ENCODE results near the gene HCFC1R1.

HCFC1R1 gene

DNA sequence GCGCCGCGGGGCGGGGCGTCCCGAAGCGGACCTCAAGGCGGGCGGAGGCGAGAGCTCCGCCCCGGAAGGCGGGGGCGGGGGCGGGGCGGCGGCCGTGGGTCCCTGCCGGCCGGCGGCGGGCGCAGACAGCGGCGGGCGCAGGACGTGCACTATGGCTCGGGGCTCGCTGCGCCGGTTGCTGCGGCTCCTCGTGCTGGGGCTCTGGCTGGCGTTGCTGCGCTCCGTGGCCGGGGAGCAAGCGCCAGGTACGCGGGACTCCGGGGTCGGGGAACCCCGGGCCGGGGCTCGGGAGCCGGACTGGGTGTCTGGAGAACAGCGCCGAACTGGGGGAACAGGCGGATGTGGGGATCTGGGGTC lies 3.5 kb downstream of the HCFC1R1 start, which contains the start of gene TNFRSF12A:
Gene TNFRSF12A, plus strand, starts transcription at position 122 of the 357 bp plus-strand sequence. Its CDS starts 30 bp downstream, at position 152.
- peak in 2 of 3 donors; percentile 37 to 46 for DNase-seq (ENCODE audit: low read depth in 3 of 3, low spot score in 1 of 3)

DNA sequence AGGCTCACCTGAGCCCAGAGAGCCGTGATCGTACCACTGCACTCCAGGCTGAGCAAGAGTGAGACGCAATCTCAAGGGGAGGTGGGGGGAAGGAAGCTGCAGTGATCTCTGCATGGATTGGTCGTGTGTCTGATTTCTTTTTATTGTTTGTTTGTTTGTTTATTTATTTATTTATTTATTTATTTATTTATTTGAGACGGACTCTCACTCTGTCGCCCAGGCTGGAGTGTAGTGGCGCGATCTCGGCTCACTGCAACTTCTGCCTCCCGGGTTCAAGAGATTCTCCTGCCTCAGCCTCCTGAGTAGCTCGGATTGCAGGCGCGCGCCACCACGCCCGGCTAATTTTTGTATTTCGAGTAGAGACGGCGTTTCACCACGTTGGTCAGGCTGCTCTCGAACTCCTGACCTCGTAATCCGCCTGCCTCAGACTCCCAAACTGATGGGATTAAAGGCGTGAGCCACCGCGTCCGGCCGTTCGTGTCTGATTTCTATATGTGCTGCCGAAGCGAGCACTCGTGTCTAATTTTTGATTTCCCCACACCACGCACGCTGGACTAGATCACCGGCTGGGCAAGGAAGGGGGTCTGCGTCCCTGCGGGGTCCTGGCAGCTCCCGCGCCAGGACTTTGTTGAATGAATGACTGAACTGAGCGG lies 4.0 kb downstream of the HCFC1R1 start:
- DNase-seq (ENCODE audit: low read depth in 3 of 3, low spot score in 1 of 3) = no peak

GRCh38 chr16:3017794-3018506 lies 5.8 kb downstream of the HCFC1R1 start, which contains the start of gene CLDN6:
CLDN6 (minus strand) TSS chr16:3018183; CDS start chr16:3016021, 2,162 bp downstream.
- DNase-seq (ENCODE audit: low read depth in 3 of 3, low spot score in 1 of 3) = no peak

- no peak for DNase-seq (ENCODE audit: low read depth in 3 of 3, low spot score in 1 of 3)
Observed at GRCh38 chr16:3017344-3017743, 6.4 kb downstream of the HCFC1R1 start.

DNA sequence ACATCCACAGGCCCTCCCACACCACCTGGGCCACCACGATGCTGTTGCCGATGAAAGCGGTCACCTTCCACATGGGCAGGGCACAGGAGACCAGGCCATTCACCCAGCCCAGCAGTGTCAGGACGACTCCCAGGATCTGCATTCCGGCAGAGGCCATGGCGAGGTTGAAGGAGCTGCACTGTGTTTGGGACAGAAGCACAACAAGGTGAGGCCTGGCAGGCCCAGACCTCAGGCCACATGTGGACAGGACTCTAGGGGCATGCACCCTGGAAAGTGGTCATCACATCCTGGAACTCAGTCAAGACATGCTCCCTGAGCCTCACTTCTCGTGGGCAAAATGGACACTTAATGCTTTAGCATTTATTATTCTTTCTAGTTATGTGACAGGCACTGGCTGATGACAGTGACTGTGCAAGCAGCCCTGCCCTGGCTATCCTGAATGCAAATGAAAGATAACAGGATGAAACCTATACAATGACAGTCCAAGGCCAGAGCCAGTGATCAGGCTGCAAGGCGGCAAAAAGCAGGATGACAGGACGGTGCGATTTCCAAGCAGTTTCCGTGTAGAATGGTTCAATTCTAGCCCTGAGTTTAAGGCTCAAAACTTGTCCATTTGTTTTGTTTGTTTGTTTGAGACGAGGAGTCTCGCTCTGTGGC lies 7.7 kb downstream of the HCFC1R1 start:
- DNase-seq (ENCODE audit: low read depth in 3 of 3, low spot score in 1 of 3) = no peak

DNA sequence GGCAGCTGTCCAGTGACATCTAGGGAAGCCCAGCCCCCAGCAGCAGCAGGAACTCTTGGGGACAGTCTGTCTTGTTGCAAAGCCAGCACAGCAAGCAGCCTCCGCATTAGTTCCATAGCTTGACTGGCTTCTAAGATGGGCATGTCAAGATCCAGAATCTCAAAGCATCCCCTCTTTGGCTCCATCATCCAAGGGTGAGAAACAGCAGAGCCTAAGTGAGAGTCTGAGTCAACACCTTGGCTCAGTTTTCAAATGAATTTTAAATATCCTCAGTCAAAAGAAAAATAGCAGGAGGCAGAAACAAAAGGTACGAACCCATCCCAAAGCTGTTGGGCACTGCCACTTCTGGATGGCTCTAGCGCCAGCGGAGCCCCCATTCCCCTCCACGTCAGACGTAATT lies 8.8 kb downstream of the HCFC1R1 start:
- DNase-seq (ENCODE audit: low read depth in 3 of 3, low spot score in 1 of 3) = no peak

DNA sequence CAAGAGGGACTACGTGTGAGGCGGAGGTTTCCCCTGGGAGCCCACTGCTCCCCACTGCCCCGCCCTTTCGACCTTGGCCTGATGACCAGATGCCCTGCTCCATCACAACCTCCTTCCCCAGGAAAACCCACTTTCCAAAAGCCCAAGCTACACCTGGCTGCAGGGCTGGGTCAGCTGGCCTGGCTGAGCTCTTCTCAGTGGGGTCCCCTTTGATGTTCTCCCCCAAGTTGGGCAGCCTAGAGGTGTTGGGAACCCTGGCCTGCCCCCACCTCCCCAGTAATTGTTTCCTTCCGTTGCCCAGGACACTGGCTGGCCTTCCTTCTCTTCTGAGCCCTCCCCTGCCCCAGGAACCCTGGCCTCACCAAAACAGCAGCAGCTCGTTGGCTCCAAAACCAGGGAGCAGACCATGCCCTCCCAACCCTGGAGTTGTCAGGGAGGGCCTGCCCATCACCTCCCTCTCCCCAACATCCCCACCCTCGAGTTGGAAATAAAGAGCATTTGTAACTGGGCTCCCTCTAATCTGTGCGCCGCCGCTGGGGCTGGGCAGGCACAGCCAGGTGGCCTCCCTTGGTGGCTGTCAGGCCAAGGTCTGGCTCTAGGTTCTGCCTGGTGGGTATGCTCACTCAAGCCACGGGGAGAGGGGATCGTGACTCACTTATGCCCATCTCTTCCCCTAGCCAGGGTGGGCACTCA lies 9.6 kb downstream of the HCFC1R1 start:
- DNase-seq (ENCODE audit: low read depth in 3 of 3, low spot score in 1 of 3) = no peak

DNA sequence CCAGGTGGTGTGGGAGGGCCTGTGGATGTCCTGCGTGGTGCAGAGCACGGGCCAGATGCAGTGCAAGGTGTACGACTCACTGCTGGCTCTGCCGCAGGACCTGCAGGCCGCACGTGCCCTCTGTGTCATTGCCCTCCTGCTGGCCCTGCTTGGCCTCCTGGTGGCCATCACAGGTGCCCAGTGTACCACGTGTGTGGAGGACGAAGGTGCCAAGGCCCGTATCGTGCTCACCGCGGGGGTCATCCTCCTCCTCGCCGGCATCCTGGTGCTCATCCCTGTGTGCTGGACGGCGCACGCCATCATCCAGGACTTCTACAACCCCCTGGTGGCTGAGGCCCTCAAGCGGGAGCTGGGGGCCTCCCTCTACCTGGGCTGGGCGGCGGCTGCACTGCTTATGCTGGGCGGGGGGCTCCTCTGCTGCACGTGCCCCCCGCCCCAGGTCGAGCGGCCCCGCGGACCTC lies 10.2 kb downstream of the HCFC1R1 start:
- no peak for DNase-seq (ENCODE audit: low read depth in 3 of 3, low spot score in 1 of 3)

DNA sequence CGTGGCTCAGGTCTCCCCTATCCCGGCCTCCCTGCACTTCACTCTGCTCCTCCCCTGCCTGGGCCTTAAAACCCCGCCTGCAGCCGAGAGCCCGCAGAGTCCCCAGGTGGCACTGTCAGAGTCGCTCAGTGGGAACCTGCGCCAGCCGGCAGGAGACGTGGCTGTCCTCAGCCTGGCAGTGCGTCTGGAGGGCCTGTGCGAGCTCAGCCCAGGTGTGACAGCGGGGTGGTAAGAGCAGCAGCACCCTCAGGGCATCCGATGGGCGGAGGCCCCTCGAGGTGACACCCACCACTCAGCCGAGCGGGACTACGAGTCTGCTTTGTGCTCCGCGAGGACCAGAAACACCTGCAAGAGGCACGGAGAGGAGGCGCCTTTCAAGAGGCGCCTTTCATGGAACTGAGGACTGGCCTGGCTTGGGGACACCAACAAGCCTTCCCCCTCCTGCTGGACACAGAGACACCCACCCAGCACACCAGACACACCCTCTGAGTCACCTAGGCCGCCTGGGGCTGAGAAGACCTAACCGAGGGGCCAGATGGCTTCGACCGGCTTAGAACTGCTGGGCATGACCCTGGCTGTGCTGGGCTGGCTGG lies 10.8 kb downstream of the HCFC1R1 start, which contains the start of gene CLDN9:
Gene CLDN9, plus strand, starts transcription at position 96 of the 593 bp plus-strand sequence. Its CDS starts 440 bp downstream, at position 536.
- DNase-seq (ENCODE audit: low read depth in 3 of 3, low spot score in 1 of 3) = no peak

DNA sequence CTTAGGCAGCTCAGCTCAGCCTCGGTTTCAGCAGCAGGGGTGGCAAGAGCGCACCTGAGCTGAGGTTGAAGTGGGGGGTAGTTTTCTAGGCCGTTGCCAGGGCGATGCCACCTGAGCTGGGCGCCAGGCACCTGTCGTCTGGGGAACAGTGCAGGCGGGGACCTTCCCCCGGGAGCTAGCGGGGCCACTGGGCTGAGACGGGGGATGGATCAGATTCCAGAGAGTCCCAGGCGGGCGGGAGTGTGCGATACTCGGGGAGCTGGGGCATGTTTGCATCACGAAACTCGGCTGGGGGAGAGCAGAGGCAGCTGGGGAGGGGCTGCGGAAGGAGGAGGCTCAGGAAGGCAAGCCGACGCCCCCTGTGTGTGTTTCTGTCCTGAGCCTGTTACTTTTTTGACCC lies 11.5 kb downstream of the HCFC1R1 start:
- DNase-seq (ENCODE audit: low read depth in 3 of 3, low spot score in 1 of 3) = no peak

GRCh38 chr16:3010510-3010909 lies 13.2 kb downstream of the HCFC1R1 start:
- DNase-seq (ENCODE audit: low read depth in 3 of 3, low spot score in 1 of 3) = no peak

DNA sequence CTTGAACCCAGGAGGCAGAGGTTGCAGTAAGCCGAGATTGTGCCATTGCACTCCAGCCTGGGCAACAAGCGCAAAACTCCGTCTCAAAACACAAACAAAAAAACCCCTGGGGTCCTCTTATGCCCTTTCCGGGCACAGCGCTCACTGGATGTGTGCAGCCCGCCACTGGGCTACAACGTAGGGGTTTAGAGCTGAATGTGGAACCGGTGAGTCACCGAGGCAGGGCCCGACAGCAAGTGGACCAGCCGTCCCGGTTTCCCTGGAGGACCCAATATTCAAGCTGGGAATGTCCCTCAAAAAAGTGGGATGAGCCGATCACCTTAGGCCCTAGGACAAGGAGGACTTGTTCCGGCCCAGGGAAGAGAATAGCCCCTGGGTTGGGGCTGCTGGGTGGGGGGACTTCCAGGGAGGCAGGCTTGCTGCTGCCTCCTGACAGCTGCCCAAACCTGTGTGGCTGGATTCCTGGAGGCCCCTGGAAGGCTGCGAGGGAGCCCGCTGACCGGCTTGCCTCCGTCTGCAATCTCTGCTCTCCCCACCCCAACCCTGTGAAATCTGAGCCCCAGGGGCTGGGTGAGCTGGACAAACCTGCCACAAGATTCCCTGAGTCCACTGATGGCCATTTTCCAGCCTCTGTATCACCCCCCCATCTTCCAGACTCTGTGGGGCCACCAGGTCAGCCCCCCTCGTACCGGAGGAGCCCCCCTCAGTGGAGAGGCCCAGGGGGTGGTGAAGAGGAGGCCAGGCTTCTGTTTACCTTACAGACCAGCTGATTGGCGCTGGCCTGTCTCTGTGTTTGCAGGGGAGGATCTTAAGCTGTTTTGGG lies 14.0 kb downstream of the HCFC1R1 start:
- DNase-seq (ENCODE audit: low read depth in 3 of 3, low spot score in 1 of 3) = no peak

DNA sequence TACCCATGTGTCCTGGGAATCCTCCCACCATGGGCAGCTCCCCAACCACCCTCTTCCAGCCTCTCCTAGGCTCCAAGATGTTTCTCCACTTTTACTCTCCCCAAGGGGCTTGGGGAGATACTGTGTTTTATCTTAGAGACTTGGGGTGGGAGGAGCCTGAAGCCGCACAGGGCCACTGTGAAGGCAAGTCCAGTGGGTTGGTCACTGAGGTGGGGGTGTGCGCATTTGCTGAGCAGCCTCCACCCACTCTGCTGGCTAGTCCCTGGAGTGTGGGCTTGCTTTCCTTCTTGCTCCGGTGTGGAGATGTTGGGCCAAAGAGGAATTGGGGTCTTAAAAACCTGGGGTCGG lies 15.1 kb downstream of the HCFC1R1 start:
- DNase-seq (ENCODE audit: low read depth in 3 of 3, low spot score in 1 of 3) = no peak

- no peak for DNase-seq (ENCODE audit: low read depth in 3 of 3, low spot score in 1 of 3)
Observed at GRCh38 chr16:3007957-3008689, 15.6 kb downstream of the HCFC1R1 start.

GRCh38 chr16:3007059-3007956 lies 16.4 kb downstream of the HCFC1R1 start:
- DNase-seq (ENCODE audit: low read depth in 3 of 3, low spot score in 1 of 3) = no peak

GRCh38 chr16:3004781-3005284 lies 18.9 kb downstream of the HCFC1R1 start:
- DNase-seq (ENCODE audit: low read depth in 3 of 3, low spot score in 1 of 3) = no peak

DNA sequence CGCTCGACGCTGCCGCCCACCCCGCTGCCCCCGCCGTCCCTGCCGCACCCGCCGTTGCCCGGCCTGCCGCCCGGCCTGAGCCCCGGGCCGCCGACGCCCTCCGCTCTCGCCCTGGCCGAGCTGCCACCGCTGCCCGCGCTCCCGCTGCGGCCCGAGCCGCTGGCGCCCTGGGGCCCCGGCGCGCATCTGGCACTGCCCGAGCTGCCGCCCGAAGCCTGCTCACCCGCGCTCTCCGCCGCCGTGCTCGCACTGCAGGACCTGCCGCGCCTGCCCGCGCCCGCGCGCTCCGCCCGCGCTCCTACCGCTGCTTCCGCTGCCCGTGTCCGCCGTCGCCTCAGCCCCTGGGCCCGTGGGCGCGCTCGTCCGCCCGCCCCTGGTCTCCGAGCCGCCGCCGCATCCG lies 19.4 kb downstream of the HCFC1R1 start:
- no peak for DNase-seq (ENCODE audit: low read depth in 3 of 3, low spot score in 1 of 3)

DNA sequence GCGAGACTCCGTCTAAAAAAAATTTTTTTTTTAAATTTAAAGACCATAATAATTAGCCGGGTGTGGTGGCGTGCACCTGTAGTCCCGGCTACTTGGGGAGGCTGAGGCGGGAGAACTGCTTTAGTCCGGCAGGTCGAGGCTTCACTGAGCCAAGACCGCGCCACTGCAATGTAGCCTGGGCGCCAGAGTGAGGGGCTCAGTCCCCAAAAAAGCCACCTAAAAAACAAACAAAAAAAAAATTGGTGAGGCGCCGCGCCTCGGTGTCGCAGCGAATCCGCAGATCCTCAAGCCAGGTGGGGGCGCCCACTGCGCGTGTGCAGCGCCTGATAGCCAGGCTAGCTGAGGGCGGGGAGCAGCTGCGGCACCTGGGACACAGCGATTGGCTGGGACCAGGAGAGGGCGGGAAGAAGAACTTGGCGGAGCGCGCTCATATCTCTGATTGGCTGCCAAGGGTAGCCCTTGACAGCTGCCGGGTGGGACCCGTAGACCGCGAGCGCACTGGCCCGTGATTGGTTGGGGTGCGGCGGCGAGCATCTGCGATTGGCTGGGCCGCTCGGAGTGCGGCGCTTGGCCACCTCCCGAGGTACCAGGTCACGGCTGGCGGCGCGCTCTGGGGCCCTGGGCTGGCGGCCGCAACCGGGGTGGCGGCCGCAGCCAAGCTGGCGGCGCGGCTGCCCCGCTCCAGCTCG lies 20.0 kb downstream of the HCFC1R1 start:
- peak; percentile 88 to 96 (median 94) for DNase-seq (ENCODE audit: low read depth in 3 of 3, low spot score in 1 of 3)

All from stimulated activated CD4-positive, alpha-beta T cell treated with anti-CD3 and anti-CD28 coated beads, TNF-alpha, amount 100 ng/mL, for 1 hour (primary cell).